ENCODE data around the gene DNER.
"Not testable (repeated sequence)": the region's sequence is repeated elsewhere in the genome, so short reads cannot be mapped to it uniquely, and the experiment has no call there.

The DNER gene

GRCh38 chr2:229346816-229347540 is 367.4 kb downstream of the DNER start:
- TF ChIP-seq CTCF (IDR thresholded peaks at IDR 0.05; ENCODE audit: low read depth, low read length): no peak
- no peak overlapping the region for H3K4me3 ChIP-seq (ENCODE audit: low read depth, low read length)

- H3K4me3 ChIP-seq (ENCODE audit: low read depth, low read length): no peak overlapping the region
- no peak for TF ChIP-seq CTCF (IDR thresholded peaks at IDR 0.05; ENCODE audit: low read depth, low read length)
These were observed 369.4 kb downstream of the DNER start for GRCh38 chr2:229344955-229345354.

- no peak for TF ChIP-seq CTCF (IDR thresholded peaks at IDR 0.05; ENCODE audit: low read depth, low read length)
- H3K4me3 ChIP-seq (ENCODE audit: low read depth, low read length): no peak overlapping the region
These were observed 370.2 kb downstream of the DNER start for GRCh38 chr2:229344151-229344551.

- TF ChIP-seq CTCF (IDR thresholded peaks at IDR 0.05; ENCODE audit: low read depth, low read length): no peak
- no peak overlapping the region for H3K4me3 ChIP-seq (ENCODE audit: low read depth, low read length)
These were observed 370.7 kb downstream of the DNER start for GRCh38 chr2:229343661-229344060.

GRCh38 chr2:229342376-229342775 is 372.0 kb downstream of the DNER start:
- no peak for TF ChIP-seq CTCF (IDR thresholded peaks at IDR 0.05; ENCODE audit: low read depth, low read length)
- no peak overlapping the region for H3K4me3 ChIP-seq (ENCODE audit: low read depth, low read length)

GRCh38 chr2:229340086-229340760 is 374.1 kb downstream of the DNER start:
- TF ChIP-seq CTCF (IDR thresholded peaks at IDR 0.05; ENCODE audit: low read depth, low read length): no peak

GRCh38 chr2:229339618-229340017 is 374.7 kb downstream of the DNER start:
- H3K4me3 ChIP-seq (ENCODE audit: low read depth, low read length): no peak overlapping the region
- no peak for TF ChIP-seq CTCF (IDR thresholded peaks at IDR 0.05; ENCODE audit: low read depth, low read length)

More at GRCh38 chr2:229340086-229340760, 374.1 kb downstream of the DNER start:
- no peak overlapping the region for H3K4me3 ChIP-seq (ENCODE audit: low read depth, low read length)

- not testable (repeated sequence) for H3K4me3 ChIP-seq (ENCODE audit: low read depth, low read length)
These were observed 375.2 kb downstream of the DNER start for GRCh38 chr2:229339171-229339570.

All from WI38 (cell line).